ENCODE measurements around the gene DAB2IP.

- TF ChIP-seq, protein P1, sequence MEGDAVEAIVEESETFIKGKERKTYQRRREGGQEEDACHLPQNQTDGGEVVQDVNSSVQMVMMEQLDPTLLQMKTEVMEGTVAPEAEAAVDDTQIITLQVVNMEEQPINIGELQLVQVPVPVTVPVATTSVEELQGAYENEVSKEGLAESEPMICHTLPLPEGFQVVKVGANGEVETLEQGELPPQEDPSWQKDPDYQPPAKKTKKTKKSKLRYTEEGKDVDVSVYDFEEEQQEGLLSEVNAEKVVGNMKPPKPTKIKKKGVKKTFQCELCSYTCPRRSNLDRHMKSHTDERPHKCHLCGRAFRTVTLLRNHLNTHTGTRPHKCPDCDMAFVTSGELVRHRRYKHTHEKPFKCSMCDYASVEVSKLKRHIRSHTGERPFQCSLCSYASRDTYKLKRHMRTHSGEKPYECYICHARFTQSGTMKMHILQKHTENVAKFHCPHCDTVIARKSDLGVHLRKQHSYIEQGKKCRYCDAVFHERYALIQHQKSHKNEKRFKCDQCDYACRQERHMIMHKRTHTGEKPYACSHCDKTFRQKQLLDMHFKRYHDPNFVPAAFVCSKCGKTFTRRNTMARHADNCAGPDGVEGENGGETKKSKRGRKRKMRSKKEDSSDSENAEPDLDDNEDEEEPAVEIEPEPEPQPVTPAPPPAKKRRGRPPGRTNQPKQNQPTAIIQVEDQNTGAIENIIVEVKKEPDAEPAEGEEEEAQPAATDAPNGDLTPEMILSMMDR (IDR thresholded peaks at IDR 0.05; ENCODE audit: poor library complexity, severe bottlenecking) = no peak
- TF ChIP-seq RAD21 (conservative IDR thresholded peaks at IDR 0.05) (no peak), EP300 (conservative IDR thresholded peaks at IDR 0.05; ENCODE audit: poor library complexity, severe bottlenecking) (no peak), TAF1 (IDR thresholded peaks at IDR 0.05; ENCODE audit: low read depth) (no peak), POLR2AphosphoS5 (IDR thresholded peaks at IDR 0.05) (no peak), REST (IDR thresholded peaks at IDR 0.05; ENCODE audit: borderline replicate concordance) (no peak), SMC3 (conservative IDR thresholded peaks at IDR 0.05; ENCODE audit: poor library complexity) (no peak)
Measured at GRCh38 chr9:121785673-121786542, 134.5 kb downstream of the DAB2IP start.

Data from neural cell (in vitro differentiated cells).